Esophagus squamous epithelium (tissue), 5 donors: ENCODE measurements around the gene PTK6. TPM values are rescaled to one million over a fixed set of nuclear protein-coding genes. Genes with fewer than 3 reads are reported as not detected.
A peak's percentile ranks its signal among the peaks of the same experiment; 100 is the strongest.

Experiments used
- DNase-seq: peaks from one replicate; lab custom pipeline; 2025; lab: John Stamatoyannopoulos, UW
- H3K27ac ChIP-seq, 4 donors: fragments of 200-600 bp; sonication (generic); one replicate each; pipeline ENCODE4 v1.5.1; 2016 to 2019; ENCODE audit warnings: mild to moderate bottlenecking in 1 of 4
- H3K27me3 ChIP-seq, 4 donors: fragments of 200-600 bp; sonication (generic); 1 replicate in 3 of 4; 2 replicates in 1 of 4; pipeline versions ENCODE4 v1.5.1 to v1.6.0; 2017 to 2021; ENCODE audit warnings: antibody characterized with exemption in 1 of 4
- H3K36me3 ChIP-seq, 3 donors: fragments of 200-600 bp; sonication (generic); one replicate each; pipeline ENCODE4 v1.5.1; 2016 to 2019
- H3K4me1 ChIP-seq, 3 donors: fragments of 200-600 bp; sonication (generic); one replicate each; pipeline ENCODE4 v1.5.1; 2017 to 2019
- H3K4me3 ChIP-seq, 4 donors: fragments of 200-600 bp; sonication (generic); 1 replicate in 3 of 4; 2 replicates in 1 of 4; pipeline ENCODE4 v1.5.1; 2016 to 2019; ENCODE audit warnings: mild to moderate bottlenecking in 2 of 4, moderate library complexity in 1 of 4
- H3K9me3 ChIP-seq, 3 donors: fragments of 200-600 bp; sonication (generic); one replicate each; pipeline ENCODE4 v1.5.1; 2016 to 2019
- POLR2A ChIP-seq, 4 donors: fragments of 450-650 bp; IDR thresholded peaks; one replicate each; pipeline ENCODE4 v1.6.1; 2017; ENCODE audit warnings: antibody characterized with exemption in 4 of 4, mild to moderate bottlenecking in 4 of 4, moderate library complexity in 3 of 4
- WGBS, 2 donors: methylation state at CpG; one replicate each; pipeline ENCODE4 v1.1.5; 2018; 5-methylcytosine and 5-hydroxymethylcytosine counted together
- intact Hi-C: fragments of 100-400 bp; cut with DNase I; formaldehyde crosslinking; loops from one replicate; pipeline ENCODE4 v1.15.0; 2022
- total RNA-seq, 4 donors: library from RNA; depleted of rRNA; stranded (reverse); fragments of >200 nt; gene quantifications; one replicate each; pipeline ENCODE4 v1.1.0, GENCODE V29; 2016
- TF ChIP-seq, protein P1 (sequence below), 6 experiments: fragments of 450-650 bp in 4 of 6; fragments of 200-600 bp in 2 of 6; sonication (generic) in 2 of 6; IDR thresholded peaks; one replicate each; pipeline ENCODE4 v1.5.1; 2016 to 2019; ENCODE audit warnings: antibody characterized with exemption in 6 of 6, mild to moderate bottlenecking in 4 of 6, moderate library complexity in 4 of 6
- donor health status: DM: yes; HTN: yes; CAD: no.

PTK6 gene
- total RNA-seq, 4 donors from 2014 or later: 40.8 to 133 (median 49.7) TPM

DNA sequence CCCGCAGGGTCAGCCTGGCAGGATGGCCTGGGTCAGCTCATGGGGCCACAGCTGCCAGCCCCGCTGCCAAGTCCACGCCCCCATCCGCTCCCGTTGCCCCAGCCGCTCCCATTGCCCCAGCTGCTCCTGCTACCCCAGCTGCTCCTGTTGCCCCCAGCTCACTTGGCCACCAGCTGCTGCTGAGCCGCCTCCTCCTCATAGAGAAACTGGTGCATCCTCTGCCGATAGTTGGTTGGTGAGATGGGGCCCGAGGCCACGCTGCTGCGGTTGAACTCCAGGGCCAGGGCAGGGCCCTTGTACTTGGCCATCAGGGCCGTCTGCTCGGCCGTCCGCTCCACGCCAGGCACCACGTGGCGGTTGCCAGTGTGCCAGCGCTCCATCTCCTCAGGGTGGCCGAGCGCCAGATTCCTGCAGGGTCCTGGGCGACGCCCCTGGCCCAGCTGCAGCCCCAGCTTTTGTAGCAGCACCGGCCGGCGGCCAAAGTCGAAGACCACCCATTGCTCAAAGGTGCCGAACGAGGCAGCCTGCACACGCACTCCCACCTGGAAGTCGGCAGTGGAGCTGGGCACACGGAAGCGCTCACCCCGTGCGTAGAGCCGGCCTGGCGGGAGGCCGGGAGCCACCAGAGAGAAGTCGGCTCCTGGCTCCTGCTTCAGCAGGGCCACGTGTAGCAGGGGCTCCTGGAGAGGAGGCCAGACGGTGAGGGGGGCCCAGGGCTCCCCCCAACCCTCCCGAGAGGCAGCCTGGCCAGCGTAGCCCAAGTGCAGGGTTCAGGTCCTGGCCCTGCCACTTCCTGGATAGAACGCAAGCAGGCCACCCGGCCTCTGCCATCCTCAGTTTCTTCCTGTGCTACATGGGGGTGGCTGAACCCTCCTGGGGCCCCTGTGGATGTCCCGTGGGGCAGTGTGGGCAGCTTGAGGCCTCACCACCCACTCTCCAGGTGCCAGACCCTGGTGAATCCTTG, 32.1 kb upstream of the PTK6 start:
- peak overlapping the region in 1 of 4 donors; percentile 42 for H3K4me3 ChIP-seq
- intact Hi-C loops: no loop called here
- peaks cover 7 to 53% (median 11%) of the 10 kb centered on the region in 3 donors for H3K36me3 ChIP-seq
- no peaks in the 10 kb centered on the region for H3K9me3 ChIP-seq
- no peaks in the 10 kb centered on the region for H3K27me3 ChIP-seq
- H3K4me1 ChIP-seq: peaks cover 11 to 37% (median 14%) of the 10 kb centered on the region in 3 donors
- H3K27ac ChIP-seq: peak overlapping the region in 1 of 4 donors; percentile 67
- no peak for TF ChIP-seq POLR2A (IDR thresholded peaks at IDR 0.05)
- TF ChIP-seq, protein P1, sequence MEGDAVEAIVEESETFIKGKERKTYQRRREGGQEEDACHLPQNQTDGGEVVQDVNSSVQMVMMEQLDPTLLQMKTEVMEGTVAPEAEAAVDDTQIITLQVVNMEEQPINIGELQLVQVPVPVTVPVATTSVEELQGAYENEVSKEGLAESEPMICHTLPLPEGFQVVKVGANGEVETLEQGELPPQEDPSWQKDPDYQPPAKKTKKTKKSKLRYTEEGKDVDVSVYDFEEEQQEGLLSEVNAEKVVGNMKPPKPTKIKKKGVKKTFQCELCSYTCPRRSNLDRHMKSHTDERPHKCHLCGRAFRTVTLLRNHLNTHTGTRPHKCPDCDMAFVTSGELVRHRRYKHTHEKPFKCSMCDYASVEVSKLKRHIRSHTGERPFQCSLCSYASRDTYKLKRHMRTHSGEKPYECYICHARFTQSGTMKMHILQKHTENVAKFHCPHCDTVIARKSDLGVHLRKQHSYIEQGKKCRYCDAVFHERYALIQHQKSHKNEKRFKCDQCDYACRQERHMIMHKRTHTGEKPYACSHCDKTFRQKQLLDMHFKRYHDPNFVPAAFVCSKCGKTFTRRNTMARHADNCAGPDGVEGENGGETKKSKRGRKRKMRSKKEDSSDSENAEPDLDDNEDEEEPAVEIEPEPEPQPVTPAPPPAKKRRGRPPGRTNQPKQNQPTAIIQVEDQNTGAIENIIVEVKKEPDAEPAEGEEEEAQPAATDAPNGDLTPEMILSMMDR (IDR thresholded peaks at IDR 0.05): no peak
- no peak for DNase-seq
- WGBS, 2 donors: 67 to 92% methylated on average over 1 to 3 of the region's 46 CpGs

DNA sequence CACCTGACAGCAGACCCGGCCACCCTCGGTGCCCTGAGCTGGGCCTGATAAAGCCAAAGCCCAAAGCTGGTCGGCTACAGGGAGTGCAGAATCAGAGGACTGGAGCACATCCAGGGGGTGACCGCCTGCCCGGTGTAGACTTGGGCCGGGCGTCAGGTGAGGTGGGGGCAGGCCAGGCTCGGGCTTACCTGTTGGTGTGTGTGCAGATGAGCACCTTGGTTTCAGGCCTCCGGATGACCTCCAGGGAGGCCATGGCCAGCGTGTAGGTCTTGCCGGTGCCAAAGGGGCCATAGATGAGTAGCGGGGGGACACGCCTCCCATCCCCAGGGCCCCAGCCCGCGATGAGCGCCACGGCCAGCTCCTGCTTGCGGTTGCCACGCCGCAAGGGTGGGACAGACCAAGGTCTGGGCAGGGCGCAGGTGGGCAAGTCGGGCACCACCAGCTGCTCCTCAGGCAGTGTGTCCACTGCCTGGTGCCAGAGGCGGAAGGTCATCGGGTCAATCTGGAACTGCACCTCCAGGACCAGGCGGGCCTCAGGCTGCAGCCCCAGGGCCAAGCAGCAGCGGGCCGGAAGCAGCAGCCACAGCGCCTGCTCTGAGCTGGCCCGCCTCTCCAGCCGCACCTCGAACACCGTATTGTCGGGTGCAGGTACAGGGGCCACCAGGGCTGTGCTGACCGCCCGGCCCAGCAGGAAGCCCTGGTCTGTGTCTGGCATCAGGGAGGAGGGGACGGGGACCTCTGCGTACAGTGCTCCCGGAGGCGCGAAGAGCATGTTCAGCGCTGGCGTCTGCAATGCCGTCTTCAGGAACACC, 31.2 kb upstream of the PTK6 start:
- 86 to 92% methylated on average over 5 of the region's 43 CpGs for WGBS, 2 donors
- H3K27me3 ChIP-seq: no peaks in the 10 kb centered on the region
- DNase-seq: no peak
- H3K4me1 ChIP-seq: peaks cover 7 to 30% (median 10%) of the 10 kb centered on the region in 3 donors
- TF ChIP-seq, protein P1 (IDR thresholded peaks at IDR 0.05): no peak
- TF ChIP-seq POLR2A (IDR thresholded peaks at IDR 0.05): no peak
- peaks cover 11 to 62% (median 11%) of the 10 kb centered on the region in 3 donors for H3K36me3 ChIP-seq
- peak overlapping the region in 2 of 4 donors; percentile 10 to 42 for H3K4me3 ChIP-seq
- H3K9me3 ChIP-seq: no peaks in the 10 kb centered on the region
- peak overlapping the region in 1 of 4 donors; percentile 67 for H3K27ac ChIP-seq
- intact Hi-C loops: no loop called here

DNA sequence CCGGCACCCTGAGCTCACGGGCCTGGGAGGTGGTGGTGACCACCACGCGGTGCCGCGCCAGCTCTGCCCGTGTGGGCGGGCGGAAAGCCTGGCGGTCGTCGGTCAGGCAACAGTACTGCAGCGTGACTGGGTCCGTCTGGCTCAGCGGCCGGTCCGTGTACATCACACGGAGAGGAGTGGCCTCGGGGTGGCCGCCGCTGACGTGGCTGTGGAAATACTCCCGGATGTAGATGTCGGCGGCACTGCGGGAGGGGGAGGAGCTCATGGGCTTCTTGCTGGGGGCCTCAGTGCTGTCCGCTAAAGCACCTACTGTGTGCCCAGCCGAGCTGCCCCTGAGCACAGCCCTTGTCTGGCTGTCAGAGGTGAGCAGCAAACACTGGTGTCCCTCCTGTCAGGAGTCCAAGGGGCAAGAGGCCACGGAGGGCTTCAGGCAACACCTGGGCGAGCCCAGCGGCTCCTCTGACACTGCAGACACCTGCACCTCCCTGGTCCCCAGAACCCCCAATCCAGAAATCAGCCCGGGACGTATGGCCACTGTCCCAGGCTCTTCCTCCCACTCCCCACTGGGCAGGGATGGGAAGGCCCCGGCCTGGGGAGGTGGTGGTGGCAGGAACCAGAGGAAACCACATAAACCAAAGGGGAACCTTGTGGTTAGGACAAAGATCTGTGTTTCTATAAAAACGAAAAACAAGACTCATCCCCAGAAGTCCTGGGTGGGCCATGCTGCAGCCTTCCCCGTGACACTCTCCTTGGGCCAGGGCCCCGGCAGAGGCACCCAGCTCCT, 30.4 kb upstream of the PTK6 start:
- Histone ChIP-seq H3K27ac (peak overlapping the region in 2 of 4 donors; percentile 50 to 67), H3K27me3 (no peaks in the 10 kb centered on the region), H3K4me1 (peaks cover 0 to 22% (median 5%) of the 10 kb centered on the region in 3 donors), H3K9me3 (no peaks in the 10 kb centered on the region), H3K4me3 (peak overlapping the region in 2 of 4 donors; percentile 10 to 42), H3K36me3 (peaks cover 15 to 66% (median 19%) of the 10 kb centered on the region in 3 donors)
- no peak for DNase-seq
- 59 to 65% methylated on average over 12 to 19 of the region's 37 CpGs for WGBS, 2 donors
- TF ChIP-seq POLR2A (IDR thresholded peaks at IDR 0.05): peak in 1 of 4 donors; percentile 32
- TF ChIP-seq, protein P1 (IDR thresholded peaks at IDR 0.05): no peak
- intact Hi-C loops: no loop called here

DNA sequence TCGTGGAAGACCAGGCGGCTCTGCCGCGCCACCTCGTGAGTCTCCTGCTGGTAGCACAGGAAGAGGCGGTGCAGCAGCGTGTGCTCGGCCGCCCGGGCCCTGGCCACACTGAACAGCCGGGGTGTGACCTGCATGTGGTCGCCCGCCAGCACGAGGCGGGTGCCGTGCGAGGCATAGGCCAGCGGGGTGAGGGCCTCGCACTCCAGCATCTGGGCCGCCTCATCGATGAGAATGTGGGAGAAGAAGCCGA, 29.9 kb upstream of the PTK6 start:
- no peak for TF ChIP-seq POLR2A (IDR thresholded peaks at IDR 0.05)
- TF ChIP-seq, protein P1 (IDR thresholded peaks at IDR 0.05): no peak
- H3K27me3 ChIP-seq: no peaks in the 10 kb centered on the region
- 83% methylated on average over 8 of the region's 22 CpGs; no CpG with 5 or more reads in 1 of the 2 donors for WGBS, 2 donors
- peak overlapping the region in 1 of 4 donors; percentile 67 for H3K27ac ChIP-seq
- H3K36me3 ChIP-seq: peaks cover 17 to 66% (median 24%) of the 10 kb centered on the region in 3 donors
- no peaks in the 10 kb centered on the region for H3K9me3 ChIP-seq
- H3K4me3 ChIP-seq: peak overlapping the region in 1 of 4 donors; percentile 42
- H3K4me1 ChIP-seq: peaks cover 0 to 17% (median 5%) of the 10 kb centered on the region in 3 donors
- intact Hi-C loops: no loop called here
- no peak for DNase-seq
